HL-60 (cell line): ENCODE results near the gene CCNYL1.

ENCODE experiments used
- CTCF ChIP-seq: IDR thresholded peaks from one replicate; pipeline ENCODE4 v1.5.1; 2011; ENCODE audit warnings: low read length, control low read depth, inconsistent platforms; ENCODE audit not compliant: insufficient read depth
- GABPA ChIP-seq: IDR thresholded peaks from 2 replicates; pipeline ENCODE4 v1.6.1; 2012; ENCODE audit warnings: low read depth
- POLR2AphosphoS5 ChIP-seq: IDR thresholded peaks from 2 replicates; pipeline ENCODE4 v1.6.1; 2012; ENCODE audit warnings: low read depth
- REST ChIP-seq: IDR thresholded peaks from 2 replicates; pipeline ENCODE4 v1.6.1; 2012; ENCODE audit warnings: low read depth; ENCODE audit not compliant: insufficient replicate concordance

GRCh38 chr2:207772081-207772843 lies 60.8 kb downstream of the CCNYL1 start:
- TF ChIP-seq CTCF (no peak), POLR2AphosphoS5 (no peak), GABPA (no peak), REST (no peak)
